H1 (cell line): ENCODE results near the gene MTMR1. TPM values are rescaled to one million over a fixed set of nuclear protein-coding genes. Genes with fewer than 3 reads are reported as not detected.

Experiments
- RNF2 ChIP-seq: fragments of 200-900, 300-1000 bp; sonication (generic); IDR thresholded peaks from 2 replicates; pipeline ENCODE4 v1.7.1; 2016; ENCODE audit warnings: borderline replicate concordance, low read depth, mild to moderate bottlenecking, antibody characterized with exemption, low read length; ENCODE audit not compliant: poor library complexity, severe bottlenecking; ENCODE audit errors: missing control alignments
- polyA plus RNA-seq, 7 experiments: library from polyadenylated mRNA; depleted of rRNA in 3 of 7; stranded (reverse) in 5 of 7; unstranded in 2 of 7; fragments of >200 nt in 5 of 7; fragments of 200-250 nt in 2 of 7; gene quantifications; 1 replicate in 5 of 7; 2 replicates in 1 of 7; 4 replicates in 1 of 7; pipeline versions ENCODE4 v1.2.1 to v1.2.3, GENCODE V29; 2011 to 2013; ENCODE audit warnings: missing spikeins in 2 of 7, mixed read lengths in 2 of 7
- total RNA-seq: library from RNA; stranded (reverse); fragmentation: NEBNext Ultra II Directional; extraction: Animal tissue kit (Norgen Biotek cat#: 25700); gene quantifications from 2 replicates; pipeline ENCODE4 v1.2.1, GENCODE V29; 2021
- TF ChIP-seq, protein P1 (sequence below): fragments of 300-600 bp; sonication (generic); IDR thresholded peaks from 2 replicates; pipeline ENCODE4 v1.7.1; 2012; ENCODE audit warnings: low read length, moderate library complexity, mild to moderate bottlenecking, inconsistent platforms; ENCODE audit not compliant: insufficient replicate concordance
- TF ChIP-seq, protein P2 (sequence below), 3 experiments: IDR thresholded peaks; 1 replicate in 2 of 3; 2 replicates in 1 of 3; pipeline versions ENCODE4 v1.5.1 to v1.6.1; 2011; ENCODE audit warnings: low read length in 3 of 3, mild to moderate bottlenecking in 3 of 3, inconsistent platforms in 2 of 3, low read depth in 1 of 3, moderate library complexity in 1 of 3; ENCODE audit not compliant: insufficient read depth in 1 of 3; ENCODE audit errors: control extremely low read depth in 1 of 3

Gene MTMR1
- total and polyA plus RNA-seq, 2 of the 8 experiments (the other 6 are each of a cell fraction or from before 2014, with no cell fraction given) = 15.1 to 23.8 TPM

DNA sequence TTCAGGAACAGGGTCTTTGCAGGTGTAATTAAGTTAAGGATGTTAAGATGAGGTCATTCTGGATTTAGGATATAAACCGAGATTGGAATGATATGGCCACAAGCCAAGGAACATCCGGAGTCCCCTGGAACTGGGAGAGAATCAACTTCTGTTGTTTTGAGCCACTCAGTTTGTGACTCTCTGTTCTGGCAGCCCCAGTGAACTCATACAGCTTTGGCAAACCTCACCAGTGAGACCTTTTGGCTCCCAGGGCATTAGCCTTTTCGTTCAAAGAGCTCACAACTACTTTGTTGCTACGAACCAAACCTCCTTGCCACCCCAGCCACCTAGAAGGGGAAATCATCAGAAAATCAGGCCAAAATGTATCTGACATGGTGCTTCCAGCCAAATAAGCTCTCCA lies 80.4 kb downstream of the MTMR1 start (continued):
- TF ChIP-seq, protein P1, sequence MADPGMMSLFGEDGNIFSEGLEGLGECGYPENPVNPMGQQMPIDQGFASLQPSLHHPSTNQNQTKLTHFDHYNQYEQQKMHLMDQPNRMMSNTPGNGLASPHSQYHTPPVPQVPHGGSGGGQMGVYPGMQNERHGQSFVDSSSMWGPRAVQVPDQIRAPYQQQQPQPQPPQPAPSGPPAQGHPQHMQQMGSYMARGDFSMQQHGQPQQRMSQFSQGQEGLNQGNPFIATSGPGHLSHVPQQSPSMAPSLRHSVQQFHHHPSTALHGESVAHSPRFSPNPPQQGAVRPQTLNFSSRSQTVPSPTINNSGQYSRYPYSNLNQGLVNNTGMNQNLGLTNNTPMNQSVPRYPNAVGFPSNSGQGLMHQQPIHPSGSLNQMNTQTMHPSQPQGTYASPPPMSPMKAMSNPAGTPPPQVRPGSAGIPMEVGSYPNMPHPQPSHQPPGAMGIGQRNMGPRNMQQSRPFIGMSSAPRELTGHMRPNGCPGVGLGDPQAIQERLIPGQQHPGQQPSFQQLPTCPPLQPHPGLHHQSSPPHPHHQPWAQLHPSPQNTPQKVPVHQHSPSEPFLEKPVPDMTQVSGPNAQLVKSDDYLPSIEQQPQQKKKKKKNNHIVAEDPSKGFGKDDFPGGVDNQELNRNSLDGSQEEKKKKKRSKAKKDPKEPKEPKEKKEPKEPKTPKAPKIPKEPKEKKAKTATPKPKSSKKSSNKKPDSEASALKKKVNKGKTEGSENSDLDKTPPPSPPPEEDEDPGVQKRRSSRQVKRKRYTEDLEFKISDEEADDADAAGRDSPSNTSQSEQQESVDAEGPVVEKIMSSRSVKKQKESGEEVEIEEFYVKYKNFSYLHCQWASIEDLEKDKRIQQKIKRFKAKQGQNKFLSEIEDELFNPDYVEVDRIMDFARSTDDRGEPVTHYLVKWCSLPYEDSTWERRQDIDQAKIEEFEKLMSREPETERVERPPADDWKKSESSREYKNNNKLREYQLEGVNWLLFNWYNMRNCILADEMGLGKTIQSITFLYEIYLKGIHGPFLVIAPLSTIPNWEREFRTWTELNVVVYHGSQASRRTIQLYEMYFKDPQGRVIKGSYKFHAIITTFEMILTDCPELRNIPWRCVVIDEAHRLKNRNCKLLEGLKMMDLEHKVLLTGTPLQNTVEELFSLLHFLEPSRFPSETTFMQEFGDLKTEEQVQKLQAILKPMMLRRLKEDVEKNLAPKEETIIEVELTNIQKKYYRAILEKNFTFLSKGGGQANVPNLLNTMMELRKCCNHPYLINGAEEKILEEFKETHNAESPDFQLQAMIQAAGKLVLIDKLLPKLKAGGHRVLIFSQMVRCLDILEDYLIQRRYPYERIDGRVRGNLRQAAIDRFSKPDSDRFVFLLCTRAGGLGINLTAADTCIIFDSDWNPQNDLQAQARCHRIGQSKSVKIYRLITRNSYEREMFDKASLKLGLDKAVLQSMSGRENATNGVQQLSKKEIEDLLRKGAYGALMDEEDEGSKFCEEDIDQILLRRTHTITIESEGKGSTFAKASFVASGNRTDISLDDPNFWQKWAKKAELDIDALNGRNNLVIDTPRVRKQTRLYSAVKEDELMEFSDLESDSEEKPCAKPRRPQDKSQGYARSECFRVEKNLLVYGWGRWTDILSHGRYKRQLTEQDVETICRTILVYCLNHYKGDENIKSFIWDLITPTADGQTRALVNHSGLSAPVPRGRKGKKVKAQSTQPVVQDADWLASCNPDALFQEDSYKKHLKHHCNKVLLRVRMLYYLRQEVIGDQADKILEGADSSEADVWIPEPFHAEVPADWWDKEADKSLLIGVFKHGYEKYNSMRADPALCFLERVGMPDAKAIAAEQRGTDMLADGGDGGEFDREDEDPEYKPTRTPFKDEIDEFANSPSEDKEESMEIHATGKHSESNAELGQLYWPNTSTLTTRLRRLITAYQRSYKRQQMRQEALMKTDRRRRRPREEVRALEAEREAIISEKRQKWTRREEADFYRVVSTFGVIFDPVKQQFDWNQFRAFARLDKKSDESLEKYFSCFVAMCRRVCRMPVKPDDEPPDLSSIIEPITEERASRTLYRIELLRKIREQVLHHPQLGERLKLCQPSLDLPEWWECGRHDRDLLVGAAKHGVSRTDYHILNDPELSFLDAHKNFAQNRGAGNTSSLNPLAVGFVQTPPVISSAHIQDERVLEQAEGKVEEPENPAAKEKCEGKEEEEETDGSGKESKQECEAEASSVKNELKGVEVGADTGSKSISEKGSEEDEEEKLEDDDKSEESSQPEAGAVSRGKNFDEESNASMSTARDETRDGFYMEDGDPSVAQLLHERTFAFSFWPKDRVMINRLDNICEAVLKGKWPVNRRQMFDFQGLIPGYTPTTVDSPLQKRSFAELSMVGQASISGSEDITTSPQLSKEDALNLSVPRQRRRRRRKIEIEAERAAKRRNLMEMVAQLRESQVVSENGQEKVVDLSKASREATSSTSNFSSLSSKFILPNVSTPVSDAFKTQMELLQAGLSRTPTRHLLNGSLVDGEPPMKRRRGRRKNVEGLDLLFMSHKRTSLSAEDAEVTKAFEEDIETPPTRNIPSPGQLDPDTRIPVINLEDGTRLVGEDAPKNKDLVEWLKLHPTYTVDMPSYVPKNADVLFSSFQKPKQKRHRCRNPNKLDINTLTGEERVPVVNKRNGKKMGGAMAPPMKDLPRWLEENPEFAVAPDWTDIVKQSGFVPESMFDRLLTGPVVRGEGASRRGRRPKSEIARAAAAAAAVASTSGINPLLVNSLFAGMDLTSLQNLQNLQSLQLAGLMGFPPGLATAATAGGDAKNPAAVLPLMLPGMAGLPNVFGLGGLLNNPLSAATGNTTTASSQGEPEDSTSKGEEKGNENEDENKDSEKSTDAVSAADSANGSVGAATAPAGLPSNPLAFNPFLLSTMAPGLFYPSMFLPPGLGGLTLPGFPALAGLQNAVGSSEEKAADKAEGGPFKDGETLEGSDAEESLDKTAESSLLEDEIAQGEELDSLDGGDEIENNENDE = no peak
- TF ChIP-seq, protein P2, sequence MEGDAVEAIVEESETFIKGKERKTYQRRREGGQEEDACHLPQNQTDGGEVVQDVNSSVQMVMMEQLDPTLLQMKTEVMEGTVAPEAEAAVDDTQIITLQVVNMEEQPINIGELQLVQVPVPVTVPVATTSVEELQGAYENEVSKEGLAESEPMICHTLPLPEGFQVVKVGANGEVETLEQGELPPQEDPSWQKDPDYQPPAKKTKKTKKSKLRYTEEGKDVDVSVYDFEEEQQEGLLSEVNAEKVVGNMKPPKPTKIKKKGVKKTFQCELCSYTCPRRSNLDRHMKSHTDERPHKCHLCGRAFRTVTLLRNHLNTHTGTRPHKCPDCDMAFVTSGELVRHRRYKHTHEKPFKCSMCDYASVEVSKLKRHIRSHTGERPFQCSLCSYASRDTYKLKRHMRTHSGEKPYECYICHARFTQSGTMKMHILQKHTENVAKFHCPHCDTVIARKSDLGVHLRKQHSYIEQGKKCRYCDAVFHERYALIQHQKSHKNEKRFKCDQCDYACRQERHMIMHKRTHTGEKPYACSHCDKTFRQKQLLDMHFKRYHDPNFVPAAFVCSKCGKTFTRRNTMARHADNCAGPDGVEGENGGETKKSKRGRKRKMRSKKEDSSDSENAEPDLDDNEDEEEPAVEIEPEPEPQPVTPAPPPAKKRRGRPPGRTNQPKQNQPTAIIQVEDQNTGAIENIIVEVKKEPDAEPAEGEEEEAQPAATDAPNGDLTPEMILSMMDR (IDR thresholded peaks at IDR 0.05; ENCODE audit: control extremely low read depth in 1 of 3, insufficient read depth in 1 of 3, low read depth in 1 of 3, low read length in 3 of 3) = no peak
- no peak for TF ChIP-seq RNF2
- TF ChIP-seq, all 59 proteins: peak for 0
